Kidney glomerular epithelial cell (primary cell): ENCODE measurements around the gene DHCR24.

ENCODE experiments used
- DNase-seq: peaks from one replicate; lab custom pipeline; 2025; lab: John Stamatoyannopoulos, UW

Gene DHCR24

DNA sequence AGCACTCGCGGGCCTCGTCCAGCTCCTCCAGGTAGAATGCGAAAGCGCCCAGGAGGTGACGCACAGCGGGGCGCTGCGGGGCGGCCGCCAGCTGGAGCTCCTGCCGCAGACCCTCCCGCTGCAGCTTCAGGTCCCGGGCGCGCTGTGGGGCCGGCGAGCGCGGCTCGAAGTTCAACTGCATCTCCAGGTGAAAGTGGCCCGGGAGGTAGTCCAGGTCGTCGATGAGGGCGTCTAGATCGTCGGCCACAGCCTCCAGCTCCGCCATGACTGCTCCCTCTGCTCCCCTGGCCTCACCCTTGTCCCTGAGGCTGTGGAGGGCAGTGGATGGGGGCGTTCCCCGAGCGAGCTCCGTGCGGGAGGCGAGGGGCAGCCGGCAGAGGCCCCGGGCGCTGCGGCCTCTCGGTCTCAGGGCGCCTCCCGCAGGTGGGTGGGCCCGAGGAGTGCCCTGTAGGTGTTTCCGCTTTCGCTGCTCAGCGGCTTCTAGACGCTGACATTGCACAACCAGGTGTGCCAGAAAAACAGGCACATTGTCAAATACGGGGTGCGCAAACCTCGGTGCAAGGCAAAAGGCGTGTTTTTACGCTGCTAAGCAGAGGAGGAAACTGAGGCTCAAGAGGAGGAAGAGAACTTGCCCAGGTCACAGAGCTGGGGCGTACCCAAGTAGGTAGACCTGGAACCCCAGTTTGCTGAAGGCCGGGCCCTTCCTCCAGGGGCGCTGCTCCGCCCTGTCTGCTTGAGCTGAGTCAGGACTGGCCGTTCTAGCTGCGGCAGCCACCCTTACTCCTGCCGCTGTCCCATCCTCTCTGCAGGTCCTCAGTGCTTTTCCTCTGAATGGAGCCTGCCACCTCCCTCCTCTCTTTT lies 85.9 kb downstream of the DHCR24 start, which contains the start of gene TTC22:
TSS of gene TTC22 (minus strand) at position 425 of the 861 bp plus-strand sequence. CDS start at position 265, 160 bp downstream.
- no peak for DNase-seq

DNA sequence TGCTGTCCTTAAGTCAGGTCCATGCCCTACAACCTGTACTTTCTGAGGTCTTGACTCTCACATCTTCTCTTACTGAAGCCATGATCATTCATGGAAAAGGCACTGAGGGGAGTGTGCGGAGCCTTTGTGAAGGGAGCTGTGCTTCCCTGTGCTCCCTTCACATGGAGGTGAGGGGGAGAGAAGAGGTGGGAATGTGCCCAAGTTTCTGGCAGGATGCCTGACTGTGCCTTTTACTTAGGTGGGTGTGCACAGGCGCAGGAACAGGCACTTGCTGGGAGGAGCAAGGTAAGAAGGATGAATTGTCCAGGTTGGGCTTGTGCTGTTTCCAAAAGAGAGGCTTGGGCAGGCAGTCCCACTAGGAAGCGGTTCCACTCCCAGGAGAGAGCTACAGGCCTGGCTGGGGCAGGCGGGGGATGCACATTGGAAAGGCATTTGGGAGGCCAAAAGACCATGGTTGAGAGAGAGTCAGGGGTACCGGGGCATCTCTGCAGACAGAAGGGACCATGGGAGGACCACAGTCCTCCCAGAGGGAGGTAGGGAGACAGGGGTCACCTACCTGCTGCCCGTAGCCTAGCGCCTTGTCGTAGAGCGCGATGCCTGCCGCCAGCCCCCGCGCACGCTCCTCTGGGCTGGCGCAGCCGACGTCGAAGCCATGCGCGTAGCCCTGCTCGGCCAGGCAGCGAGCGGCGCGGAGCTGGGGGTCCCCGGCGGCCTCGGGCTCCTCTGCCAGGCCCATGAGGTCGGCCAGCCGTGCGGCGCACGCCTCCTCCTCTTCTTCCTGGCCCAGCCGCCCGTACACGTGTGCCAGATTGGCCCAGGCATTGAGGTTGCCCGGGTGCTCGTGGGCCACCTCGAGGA lies 86.7 kb downstream of the DHCR24 start:
- DNase-seq, result no peak
